HepG2 (cell line): ENCODE results near the gene TUBB4A. TPM values are rescaled to one million over a fixed set of nuclear protein-coding genes. Genes with fewer than 3 reads are reported as not detected.

ENCODE experiments used
- FOSL2 ChIP-seq: sonication (generic); formaldehyde crosslinking; IDR thresholded peaks from 2 replicates; pipeline ENCODE4 v1.4.0; 2020; ENCODE audit warnings: missing genetic modification reagents
- GABPA ChIP-seq, 2 experiments: IDR thresholded peaks; 2 replicates each; pipeline ENCODE4 v1.6.1; 2011 to 2016; ENCODE audit warnings: low read depth in 2 of 2, low read length in 1 of 2, missing biosample characterization in 1 of 2, missing genetic modification characterization in 1 of 2
- GATAD1 ChIP-seq: IDR thresholded peaks from 2 replicates; pipeline ENCODE4 v1.6.1; 2016; ENCODE audit warnings: missing genetic modification reagents, missing compliant biosample characterization
- GZF1 ChIP-seq: sonication (generic); formaldehyde crosslinking; IDR thresholded peaks from 2 replicates; pipeline ENCODE4 v1.5.1; 2020; ENCODE audit warnings: mild to moderate bottlenecking, missing genetic modification reagents
- IKZF4 ChIP-seq: sonication (generic); formaldehyde crosslinking; IDR thresholded peaks from 2 replicates; pipeline ENCODE4 v1.5.1; 2020; ENCODE audit warnings: borderline replicate concordance, mild to moderate bottlenecking, low read depth, missing genetic modification reagents; ENCODE audit errors: not compliant biosample characterization
- KDM1A ChIP-seq: IDR thresholded peaks from 2 replicates; pipeline ENCODE4 v1.6.1; 2016; ENCODE audit warnings: missing compliant biosample characterization
- KLF11 ChIP-seq: IDR thresholded peaks from 2 replicates; pipeline ENCODE4 v1.6.1; 2016; ENCODE audit warnings: missing compliant biosample characterization
- NONO ChIP-seq, 2 experiments: fragments of 450-650 bp in 1 of 2; sonication (generic) in 1 of 2; formaldehyde crosslinking in 1 of 2; IDR thresholded peaks in 1 of 2; conservative IDR thresholded peaks in 1 of 2; 2 replicates each; pipeline versions ENCODE4 v1.6.1 to v1.8.0; 2017 to 2022; ENCODE audit warnings: mild to moderate bottlenecking in 1 of 2, missing genetic modification reagents in 1 of 2, moderate library complexity in 1 of 2
- NRL ChIP-seq: sonication (generic); formaldehyde crosslinking; IDR thresholded peaks from 2 replicates; pipeline ENCODE4 v1.5.0; 2020; ENCODE audit warnings: missing genetic modification reagents, mild to moderate bottlenecking, moderate library complexity, borderline replicate concordance
- RXRB ChIP-seq: IDR thresholded peaks from 2 replicates; pipeline ENCODE4 v1.6.1; 2016; ENCODE audit warnings: borderline replicate concordance, missing genetic modification reagents, missing compliant biosample characterization
- SAP130 ChIP-seq: IDR thresholded peaks from 2 replicates; pipeline ENCODE4 v1.6.1; 2016; ENCODE audit warnings: low read depth
- SMC3 ChIP-seq: IDR thresholded peaks from 2 replicates; pipeline ENCODE4 v1.6.1; 2011; ENCODE audit warnings: low read length, improper control_type of control experiment
- STAG1 ChIP-seq: sonication (generic); formaldehyde crosslinking; IDR thresholded peaks from 2 replicates; pipeline ENCODE4 v1.4.0; 2020; ENCODE audit warnings: missing genetic modification reagents
- THAP11 ChIP-seq: IDR thresholded peaks from 2 replicates; pipeline ENCODE4 v1.6.1; 2016; ENCODE audit warnings: missing biosample characterization, missing genetic modification reagents
- ZBTB20 ChIP-seq: sonication (generic); formaldehyde crosslinking; IDR thresholded peaks from 2 replicates; pipeline ENCODE4 v1.8.1; 2023; ENCODE audit warnings: missing genetic modification reagents, low read depth, mild to moderate bottlenecking, borderline replicate concordance
- ZNF552 ChIP-seq: sonication (generic); formaldehyde crosslinking; IDR thresholded peaks from 2 replicates; pipeline ENCODE4 v1.9.0; 2022; ENCODE audit warnings: missing genetic modification reagents, mild to moderate bottlenecking, borderline replicate concordance
- polyA plus RNA-seq, 8 experiments: library from polyadenylated mRNA; depleted of rRNA in 3 of 8; stranded (reverse) in 7 of 8; unstranded in 1 of 8; fragments of >200 nt; fragmentation: Illumina TruSeq in 4 of 8; extraction: Trizol in 4 of 8; gene quantifications; 2 replicates each; pipeline versions ENCODE4 v1.2.1 to v1.2.3, GENCODE V29; 2011 to 2016; ENCODE audit warnings: low read depth in 4 of 8, missing spikeins in 1 of 8, mixed read lengths in 1 of 8; ENCODE audit not compliant: insufficient read depth in 1 of 8
- total RNA-seq, 5 experiments: library from RNA; depleted of rRNA; stranded (reverse); fragments of >200 nt; fragmentation: Illumina TruSeq; extraction: Trizol; gene quantifications; 2 replicates each; pipeline ENCODE4 v1.2.3, GENCODE V29; 2016; ENCODE audit warnings: low read depth in 1 of 5
- TF ChIP-seq, protein P1 (sequence below): sonication (generic); formaldehyde crosslinking; conservative IDR thresholded peaks from 2 replicates; pipeline ENCODE4 v1.8.1; 2023; ENCODE audit warnings: missing genetic modification reagents
- TF ChIP-seq, protein P2 (sequence below): sonication (generic); formaldehyde crosslinking; IDR thresholded peaks from 2 replicates; pipeline ENCODE4 v1.4.0; 2020; ENCODE audit warnings: missing genetic modification reagents
- TF ChIP-seq, protein P3 (sequence below): IDR thresholded peaks from 2 replicates; pipeline ENCODE4 v1.6.1; 2016; ENCODE audit warnings: mild to moderate bottlenecking

Gene TUBB4A
- total and polyA plus RNA-seq, 2 of the 13 experiments (the other 11 are each of a cell fraction or from before 2014, with no cell fraction given) = not detected

DNA sequence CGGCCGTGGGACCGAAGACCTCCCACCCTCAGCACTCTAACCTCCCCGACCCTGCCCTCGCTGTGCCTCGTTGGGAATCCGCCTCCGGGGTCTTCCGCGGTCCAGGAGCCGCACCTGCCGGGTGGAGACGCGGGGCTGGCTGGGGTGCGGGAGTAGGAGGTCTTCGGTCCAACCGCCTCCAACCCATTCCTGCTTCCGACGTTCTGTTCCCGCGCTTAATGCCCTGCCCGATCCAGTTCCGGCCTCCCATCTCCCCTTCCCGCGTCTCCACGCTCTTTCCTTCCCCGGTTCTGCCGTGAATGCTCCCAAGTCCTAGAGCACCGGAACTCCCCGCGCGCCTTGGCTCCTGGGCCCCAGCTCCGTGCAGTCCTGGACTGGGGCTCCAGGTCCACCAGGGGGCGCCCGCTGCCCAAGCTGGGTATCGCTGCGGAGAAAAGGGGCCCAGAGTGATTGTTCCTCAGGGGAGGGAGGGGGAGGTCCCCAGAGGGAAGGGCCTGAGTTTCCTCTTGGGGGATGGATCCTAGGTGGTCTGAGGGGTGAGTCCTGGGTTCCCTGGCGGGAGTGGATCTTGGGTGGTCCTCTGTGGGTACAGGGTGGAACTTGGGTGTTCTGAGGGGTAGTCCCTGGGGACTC, 14.7 kb upstream of the TUBB4A start (continued):
- TF ChIP-seq GABPA (IDR thresholded peaks at IDR 0.05; ENCODE audit: low read depth, low read length) (peak; percentile 31; the same call in 1 of the 2 replicates), GABPA (CRISPR knock-in tag; IDR thresholded peaks at IDR 0.05; ENCODE audit: low read depth) (peak; percentile 58), NRL (peak; percentile 47; the same call in 1 of the 2 replicates), ZNF552 (0 out of 2 replicates have a peak, but pooled peaks have one; percentile 45), SAP130 (peak; percentile 27; the same call in 1 of the 2 replicates), FOSL2 (CRISPR knock-in tag) (peak; percentile 37; the same call in 1 of the 2 replicates), KDM1A (CRISPR knock-in tag) (no peak), THAP11 (CRISPR knock-in tag) (peak; percentile 72), SMC3 (peak; percentile 55; the same call in 1 of the 2 replicates), KLF11 (CRISPR knock-in tag) (0 out of 2 replicates have a peak, but pooled peaks have one; percentile 50), GZF1 (CRISPR knock-in tag) (0 out of 2 replicates have a peak, but pooled peaks have one; percentile 59), STAG1 (CRISPR knock-in tag) (peak; percentile 86), GATAD1 (CRISPR knock-in tag) (peak; percentile 37; the same call in 1 of the 2 replicates), NONO (IDR thresholded peaks at IDR 0.05) (no peak), NONO (CRISPR knock-in tag; conservative IDR thresholded peaks at IDR 0.05) (peak; percentile 38; the same call in 1 of the 2 replicates), RXRB (peak; percentile 52; the same call in 1 of the 2 replicates), IKZF4 (CRISPR knock-in tag) (no peak), ZBTB20 (peak; percentile 79)
- TF ChIP-seq, protein P1, sequence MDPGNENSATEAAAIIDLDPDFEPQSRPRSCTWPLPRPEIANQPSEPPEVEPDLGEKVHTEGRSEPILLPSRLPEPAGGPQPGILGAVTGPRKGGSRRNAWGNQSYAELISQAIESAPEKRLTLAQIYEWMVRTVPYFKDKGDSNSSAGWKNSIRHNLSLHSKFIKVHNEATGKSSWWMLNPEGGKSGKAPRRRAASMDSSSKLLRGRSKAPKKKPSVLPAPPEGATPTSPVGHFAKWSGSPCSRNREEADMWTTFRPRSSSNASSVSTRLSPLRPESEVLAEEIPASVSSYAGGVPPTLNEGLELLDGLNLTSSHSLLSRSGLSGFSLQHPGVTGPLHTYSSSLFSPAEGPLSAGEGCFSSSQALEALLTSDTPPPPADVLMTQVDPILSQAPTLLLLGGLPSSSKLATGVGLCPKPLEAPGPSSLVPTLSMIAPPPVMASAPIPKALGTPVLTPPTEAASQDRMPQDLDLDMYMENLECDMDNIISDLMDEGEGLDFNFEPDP (CRISPR knock-in tag) = no peak
- TF ChIP-seq, protein P2, sequence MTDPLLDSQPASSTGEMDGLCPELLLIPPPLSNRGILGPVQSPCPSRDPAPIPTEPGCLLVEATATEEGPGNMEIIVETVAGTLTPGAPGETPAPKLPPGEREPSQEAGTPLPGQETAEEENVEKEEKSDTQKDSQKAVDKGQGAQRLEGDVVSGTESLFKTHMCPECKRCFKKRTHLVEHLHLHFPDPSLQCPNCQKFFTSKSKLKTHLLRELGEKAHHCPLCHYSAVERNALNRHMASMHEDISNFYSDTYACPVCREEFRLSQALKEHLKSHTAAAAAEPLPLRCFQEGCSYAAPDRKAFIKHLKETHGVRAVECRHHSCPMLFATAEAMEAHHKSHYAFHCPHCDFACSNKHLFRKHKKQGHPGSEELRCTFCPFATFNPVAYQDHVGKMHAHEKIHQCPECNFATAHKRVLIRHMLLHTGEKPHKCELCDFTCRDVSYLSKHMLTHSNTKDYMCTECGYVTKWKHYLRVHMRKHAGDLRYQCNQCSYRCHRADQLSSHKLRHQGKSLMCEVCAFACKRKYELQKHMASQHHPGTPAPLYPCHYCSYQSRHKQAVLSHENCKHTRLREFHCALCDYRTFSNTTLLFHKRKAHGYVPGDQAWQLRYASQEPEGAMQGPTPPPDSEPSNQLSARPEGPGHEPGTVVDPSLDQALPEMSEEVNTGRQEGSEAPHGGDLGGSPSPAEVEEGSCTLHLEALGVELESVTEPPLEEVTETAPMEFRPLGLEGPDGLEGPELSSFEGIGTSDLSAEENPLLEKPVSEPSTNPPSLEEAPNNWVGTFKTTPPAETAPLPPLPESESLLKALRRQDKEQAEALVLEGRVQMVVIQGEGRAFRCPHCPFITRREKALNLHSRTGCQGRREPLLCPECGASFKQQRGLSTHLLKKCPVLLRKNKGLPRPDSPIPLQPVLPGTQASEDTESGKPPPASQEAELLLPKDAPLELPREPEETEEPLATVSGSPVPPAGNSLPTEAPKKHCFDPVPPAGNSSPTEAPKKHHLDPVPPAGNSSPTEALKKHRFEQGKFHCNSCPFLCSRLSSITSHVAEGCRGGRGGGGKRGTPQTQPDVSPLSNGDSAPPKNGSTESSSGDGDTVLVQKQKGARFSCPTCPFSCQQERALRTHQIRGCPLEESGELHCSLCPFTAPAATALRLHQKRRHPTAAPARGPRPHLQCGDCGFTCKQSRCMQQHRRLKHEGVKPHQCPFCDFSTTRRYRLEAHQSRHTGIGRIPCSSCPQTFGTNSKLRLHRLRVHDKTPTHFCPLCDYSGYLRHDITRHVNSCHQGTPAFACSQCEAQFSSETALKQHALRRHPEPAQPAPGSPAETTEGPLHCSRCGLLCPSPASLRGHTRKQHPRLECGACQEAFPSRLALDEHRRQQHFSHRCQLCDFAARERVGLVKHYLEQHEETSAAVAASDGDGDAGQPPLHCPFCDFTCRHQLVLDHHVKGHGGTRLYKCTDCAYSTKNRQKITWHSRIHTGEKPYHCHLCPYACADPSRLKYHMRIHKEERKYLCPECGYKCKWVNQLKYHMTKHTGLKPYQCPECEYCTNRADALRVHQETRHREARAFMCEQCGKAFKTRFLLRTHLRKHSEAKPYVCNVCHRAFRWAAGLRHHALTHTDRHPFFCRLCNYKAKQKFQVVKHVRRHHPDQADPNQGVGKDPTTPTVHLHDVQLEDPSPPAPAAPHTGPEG (CRISPR knock-in tag) = 0 out of 2 replicates have a peak, but pooled peaks have one; percentile 57
- TF ChIP-seq, protein P3, sequence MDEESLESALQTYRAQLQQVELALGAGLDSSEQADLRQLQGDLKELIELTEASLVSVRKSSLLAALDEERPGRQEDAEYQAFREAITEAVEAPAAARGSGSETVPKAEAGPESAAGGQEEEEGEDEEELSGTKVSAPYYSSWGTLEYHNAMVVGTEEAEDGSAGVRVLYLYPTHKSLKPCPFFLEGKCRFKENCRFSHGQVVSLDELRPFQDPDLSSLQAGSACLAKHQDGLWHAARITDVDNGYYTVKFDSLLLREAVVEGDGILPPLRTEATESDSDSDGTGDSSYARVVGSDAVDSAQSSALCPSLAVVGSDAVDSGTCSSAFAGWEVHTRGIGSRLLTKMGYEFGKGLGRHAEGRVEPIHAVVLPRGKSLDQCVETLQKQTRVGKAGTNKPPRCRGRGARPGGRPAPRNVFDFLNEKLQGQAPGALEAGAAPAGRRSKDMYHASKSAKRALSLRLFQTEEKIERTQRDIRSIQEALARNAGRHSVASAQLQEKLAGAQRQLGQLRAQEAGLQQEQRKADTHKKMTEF = peak; percentile 45; the same call in 1 of the 2 replicates
